ENCODE measurements around the gene NFKBIE.
A peak's percentile ranks its signal among the peaks of the same experiment; 100 is the strongest.

NFKBIE gene

GRCh38 chr6:44275749-44276648 is 10.6 kb upstream of the NFKBIE start:
- Histone ChIP-seq H3K4me3 (peak overlapping the region in 3 of 7 experiments; percentile 7 to 32 (median 22)), H3K27ac (peak overlapping the region in 1 of 21 experiments; percentile 6)

- Histone ChIP-seq H3K4me3 (no peak overlapping the region), H3K27ac (no peak overlapping the region)
Observed at GRCh38 chr6:44275271-44275748, 10.0 kb upstream of the NFKBIE start.

- H3K4me3 ChIP-seq: no peak overlapping the region
- no peak overlapping the region for H3K27ac ChIP-seq
Observed at GRCh38 chr6:44273617-44274016, 8.3 kb upstream of the NFKBIE start.

GRCh38 chr6:44272999-44273566 is 7.7 kb upstream of the NFKBIE start:
- Histone ChIP-seq H3K4me3 (no peak overlapping the region), H3K27ac (no peak overlapping the region)

- Histone ChIP-seq H3K4me3 (no peak overlapping the region), H3K27ac (no peak overlapping the region)
Observed at GRCh38 chr6:44272529-44272928, 7.2 kb upstream of the NFKBIE start.

GRCh38 chr6:44271914-44272313 is 6.6 kb upstream of the NFKBIE start:
- H3K4me3 ChIP-seq: no peak overlapping the region
- no peak overlapping the region for H3K27ac ChIP-seq

GRCh38 chr6:44271406-44271723 is 6.0 kb upstream of the NFKBIE start:
- Histone ChIP-seq H3K4me3 (no peak overlapping the region), H3K27ac (no peak overlapping the region)

GRCh38 chr6:44270526-44271405 is 5.4 kb upstream of the NFKBIE start:
- Histone ChIP-seq H3K27ac (no peak overlapping the region), H3K4me3 (peak overlapping the region in 5 of 7 experiments; percentile 17 to 44 (median 25))

GRCh38 chr6:44269921-44270525 is 4.7 kb upstream of the NFKBIE start, which contains the start of gene TMEM151B:
TSS of gene TMEM151B (plus strand) at chr6:44270450. CDS start at chr6:44270743, 293 bp downstream.
- H3K27ac ChIP-seq: no peak within 1 kb of the TSS
- H3K4me3 ChIP-seq: peak within 1 kb of the TSS in 5 of 7 experiments; percentile 17 to 44 (median 25)

- Histone ChIP-seq H3K27ac (no peak overlapping the region), H3K4me3 (no peak overlapping the region)
Observed at GRCh38 chr6:44269178-44269920, 4.0 kb upstream of the NFKBIE start.

GRCh38 chr6:44268095-44268628 is 2.8 kb upstream of the NFKBIE start:
- Histone ChIP-seq H3K27ac (no peak overlapping the region), H3K4me3 (no peak overlapping the region)

- no peak overlapping the region for H3K27ac ChIP-seq
- H3K4me3 ChIP-seq: no peak overlapping the region
Observed at GRCh38 chr6:44267252-44267651, 1.9 kb upstream of the NFKBIE start.

- Histone ChIP-seq H3K4me3 (no peak overlapping the region), H3K27ac (peak overlapping the region in 1 of 21 experiments; percentile 64)
Observed at GRCh38 chr6:44266347-44266746, 996 bp upstream of the NFKBIE start.

GRCh38 chr6:44265722-44266233 is 427 bp upstream of the NFKBIE start:
- peak overlapping the region; percentile 60 to 97 (median 92) for H3K4me3 ChIP-seq
- peak overlapping the region in 12 of 21 experiments; percentile 55 to 97 (median 88) for H3K27ac ChIP-seq

- Histone ChIP-seq H3K27ac (peak overlapping the region in 19 of 21 experiments; percentile 71 to 97 (median 88)), H3K4me3 (peak overlapping the region; percentile 60 to 97 (median 92))
Observed at GRCh38 chr6:44264154-44265006, 971 bp downstream of the NFKBIE start.

GRCh38 chr6:44263354-44264100 is 1.8 kb downstream of the NFKBIE start:
- Histone ChIP-seq H3K4me3 (peak overlapping the region; percentile 60 to 97 (median 92)), H3K27ac (peak overlapping the region in 20 of 21 experiments; percentile 26 to 97 (median 86))

Measured in skin epidermis (tissue), 12 donors.